IPS DF 4.7 (cell line): ENCODE results near the gene TPX2.
"Not testable (repeated sequence)": the region's sequence is repeated elsewhere in the genome, so short reads cannot be mapped to it uniquely, and the experiment has no call there.

ENCODE experiments used
- DNase-seq: peaks from one replicate; pipeline ENCODE4 v3.0.0-alpha.2; 2013; ENCODE audit warnings: low spot score; ENCODE audit errors: extremely low read depth

TPX2 gene

DNA sequence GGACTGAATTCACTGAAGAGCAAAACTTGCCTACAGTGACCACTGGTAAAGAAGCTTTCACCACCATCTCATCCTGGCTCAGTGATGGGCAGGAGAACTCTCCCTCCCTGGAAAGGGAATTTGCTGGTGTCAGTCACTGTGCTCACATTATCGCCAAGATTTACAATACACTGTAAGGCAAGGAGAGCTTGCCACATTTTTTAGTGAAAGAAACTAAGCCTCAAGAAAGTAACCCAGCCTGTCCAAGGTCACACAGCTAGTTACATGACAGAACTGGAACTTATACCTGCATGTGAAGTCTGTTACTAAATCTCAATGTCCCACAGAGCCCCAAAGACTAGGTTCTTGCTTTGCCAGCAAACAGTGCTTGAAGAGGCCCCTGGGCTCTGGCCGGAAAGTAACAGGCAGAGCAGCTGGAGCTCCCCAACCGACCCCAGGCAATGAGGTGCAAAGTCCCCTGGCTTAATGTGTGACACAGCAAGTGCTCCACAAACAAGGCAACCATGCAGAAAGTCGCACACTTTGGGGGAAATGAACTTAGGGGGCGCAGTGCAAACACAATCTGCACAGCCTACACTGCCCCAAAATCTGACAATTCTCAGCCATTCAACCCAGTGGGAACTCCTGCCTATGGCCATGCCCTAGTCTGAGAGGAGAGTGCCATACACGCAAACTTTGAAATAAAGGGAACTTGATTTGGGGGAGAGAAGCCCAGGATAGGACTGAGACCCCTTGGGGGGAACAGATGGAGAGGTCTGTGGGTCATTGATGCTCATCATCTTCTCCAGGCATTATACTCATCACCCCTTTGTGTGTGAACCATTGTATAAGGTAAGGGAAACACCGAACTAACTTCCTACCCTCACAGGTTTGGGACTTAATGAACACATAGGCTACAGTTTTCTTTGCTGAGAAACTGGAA, 18.3 kb upstream of the TPX2 start:
- DNase-seq = no peak

DNA sequence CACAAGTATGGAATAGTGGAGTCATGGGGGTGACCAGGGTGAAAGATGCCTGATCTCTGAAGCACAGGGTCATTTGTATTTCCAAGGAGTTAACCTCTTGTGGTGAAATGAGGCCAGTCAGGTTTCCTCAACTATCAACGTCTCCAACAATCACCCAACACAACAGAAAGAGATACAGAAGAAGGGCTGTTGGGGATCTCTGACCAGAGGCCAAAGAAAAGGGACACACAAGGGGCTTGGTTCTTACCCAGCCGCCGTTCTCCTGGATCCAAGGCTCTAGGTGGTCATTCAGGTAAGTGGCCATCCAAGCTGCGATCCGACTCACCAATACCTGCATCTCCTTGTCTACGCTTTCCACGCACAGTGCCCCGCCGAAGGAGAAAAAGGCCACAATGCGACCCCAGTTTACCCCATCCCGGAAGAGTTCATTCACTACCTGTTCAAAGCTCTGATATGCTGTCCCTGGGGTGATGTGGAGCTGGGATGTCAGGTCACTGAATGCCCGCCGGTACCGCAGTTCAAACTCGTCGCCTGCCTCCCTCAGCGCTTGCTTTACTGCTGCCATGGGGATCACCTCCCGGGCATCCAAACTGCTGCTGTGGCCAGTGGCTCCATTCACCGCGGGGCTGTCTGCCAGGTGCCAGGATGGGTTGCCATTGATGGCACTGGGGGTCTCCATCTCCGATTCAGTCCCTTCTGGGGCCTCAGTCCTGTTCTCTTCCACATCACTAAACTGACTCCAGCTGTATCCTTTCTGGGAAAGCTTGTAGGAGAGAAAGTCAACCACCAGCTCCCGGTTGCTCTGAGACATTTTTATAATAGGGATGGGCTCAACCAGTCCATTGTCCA, 17.5 kb upstream of the TPX2 start:
- no peak for DNase-seq

DNA sequence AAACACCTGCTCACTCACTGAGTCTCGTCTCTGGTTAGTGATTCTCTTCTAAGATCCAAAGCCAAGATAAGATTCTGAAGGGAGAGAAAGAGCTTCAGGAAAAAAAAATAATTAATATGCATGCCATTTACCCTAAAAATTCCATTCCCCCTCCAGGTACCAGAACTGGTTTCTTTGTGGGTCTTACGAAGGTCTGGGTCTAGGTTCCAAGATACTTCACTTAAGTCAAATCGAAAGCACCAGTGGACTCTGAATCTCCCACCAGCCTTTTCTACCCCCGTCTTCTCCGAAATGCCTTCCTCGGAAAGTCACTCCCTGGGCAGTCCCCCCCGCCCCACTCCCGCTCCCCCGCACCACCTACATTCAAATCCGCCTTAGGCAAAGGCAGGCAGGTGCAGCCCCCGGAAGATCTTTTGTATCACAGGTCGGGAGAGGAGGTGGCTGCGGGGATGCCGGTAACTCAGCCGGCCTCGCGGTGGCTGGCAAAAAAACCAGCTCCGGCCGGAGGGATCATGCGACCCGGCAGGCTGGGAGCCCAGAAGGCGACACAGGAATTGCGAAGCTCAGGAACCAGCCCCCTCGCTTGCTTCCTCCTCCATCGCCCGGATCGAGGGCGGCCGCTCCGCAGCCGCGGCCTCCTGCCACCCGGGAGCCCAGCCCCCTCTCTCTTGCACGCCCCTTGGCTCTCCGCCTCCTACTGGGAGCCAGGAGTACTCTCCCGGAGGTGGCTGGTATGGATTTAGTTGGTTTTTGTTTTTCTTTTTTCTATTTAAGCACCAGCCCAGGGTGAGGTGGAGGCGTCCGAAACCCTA, 16.6 kb upstream of the TPX2 start, which contains the start of gene BCL2L1:
BCL2L1 (minus strand) TSS at position 612 of the 812 bp plus-strand sequence. CDS start 650 bp downstream, outside the sequence.
- no peak for DNase-seq

DNA sequence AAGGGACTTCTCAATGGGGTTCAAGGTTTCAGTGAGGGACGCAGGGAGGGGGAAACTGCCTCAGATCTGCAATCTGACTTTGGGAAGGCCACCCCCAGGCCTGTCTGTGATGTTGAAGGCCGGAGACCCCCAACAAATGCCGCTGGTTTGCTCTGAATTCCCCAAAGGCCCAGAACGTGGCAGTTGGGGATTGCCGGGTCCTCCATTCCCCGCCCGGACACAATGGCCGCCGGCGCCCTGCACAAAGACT, 16.1 kb upstream of the TPX2 start:
- no peak for DNase-seq

DNA sequence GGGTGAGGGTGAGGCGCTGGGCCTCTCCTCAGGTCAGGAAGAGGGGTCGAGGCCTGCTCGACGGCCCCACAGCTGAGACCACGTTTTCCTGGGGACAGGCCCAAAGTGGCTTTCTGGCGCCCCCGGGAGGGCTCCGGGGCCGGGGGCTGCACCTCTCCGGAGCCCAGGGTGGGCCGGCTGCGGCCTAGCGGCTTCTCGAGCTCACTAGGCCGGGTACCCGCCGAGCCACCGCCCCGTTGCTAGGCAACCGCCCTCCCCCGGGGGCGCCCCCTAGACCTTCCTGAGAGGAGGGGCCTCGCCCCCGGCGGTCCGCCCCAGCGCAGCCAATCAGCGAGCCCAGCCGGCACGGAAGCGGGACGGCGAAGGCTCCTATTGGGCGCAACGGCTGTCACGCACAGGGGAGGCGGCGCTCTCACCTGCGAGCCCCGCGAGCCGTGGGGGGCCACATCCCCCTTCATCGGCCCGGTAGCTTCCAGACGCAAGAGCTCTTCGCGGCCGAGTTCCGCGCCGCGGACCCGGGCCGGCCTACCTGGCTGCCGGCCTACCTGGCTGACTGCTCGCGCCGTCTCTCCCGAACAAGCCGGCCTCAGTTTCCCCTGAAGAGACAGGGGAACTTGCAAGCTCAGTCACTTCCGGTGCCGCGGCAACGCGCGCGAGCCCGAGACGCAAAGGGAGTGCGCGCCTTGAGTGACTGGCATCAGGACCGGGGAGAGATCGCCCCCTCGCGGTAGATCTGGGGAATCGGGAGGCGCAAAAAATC, 15.6 kb upstream of the TPX2 start:
- DNase-seq = no peak

DNA sequence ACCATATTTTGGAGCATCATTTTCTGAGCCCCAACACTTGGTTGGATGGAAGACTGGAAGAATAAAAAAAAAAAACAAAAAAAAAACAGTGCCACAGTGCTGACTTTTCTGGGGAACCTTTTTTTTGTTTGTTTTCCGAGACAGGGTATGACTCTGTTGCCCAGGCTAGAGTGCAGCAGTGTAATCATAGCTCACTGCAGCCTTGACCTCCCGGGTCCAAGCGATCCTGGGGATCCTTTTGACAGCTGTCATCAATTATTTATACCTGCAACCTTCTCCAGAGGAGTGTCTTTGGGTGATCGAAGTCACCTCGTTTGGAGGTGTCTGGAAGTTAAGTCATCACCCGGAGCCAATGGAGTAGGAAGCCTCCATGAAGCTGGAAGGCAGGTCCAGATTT, 7.8 kb upstream of the TPX2 start:
- DNase-seq = no peak

DNA sequence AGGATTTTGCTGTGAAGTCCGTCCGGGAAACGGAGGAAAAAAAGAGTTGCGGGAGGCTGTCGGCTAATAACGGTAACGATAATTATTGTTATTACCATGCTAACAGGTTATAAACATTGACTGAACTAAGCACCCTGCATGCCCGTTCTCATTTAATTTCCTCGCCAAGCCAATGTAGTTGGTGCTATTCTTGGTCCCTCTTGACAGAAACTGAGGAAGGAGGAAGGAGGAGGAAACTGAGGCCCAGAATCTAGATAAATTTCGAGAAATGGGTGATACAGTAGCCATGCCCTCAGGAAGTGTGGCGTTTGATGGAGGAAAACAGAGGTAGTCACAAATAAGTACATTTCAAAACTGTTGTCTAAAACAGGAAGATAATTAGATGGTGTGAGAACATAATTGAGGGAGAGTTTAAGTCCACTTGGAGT, 474 bp downstream of the TPX2 start:
- DNase-seq = no peak

DNA sequence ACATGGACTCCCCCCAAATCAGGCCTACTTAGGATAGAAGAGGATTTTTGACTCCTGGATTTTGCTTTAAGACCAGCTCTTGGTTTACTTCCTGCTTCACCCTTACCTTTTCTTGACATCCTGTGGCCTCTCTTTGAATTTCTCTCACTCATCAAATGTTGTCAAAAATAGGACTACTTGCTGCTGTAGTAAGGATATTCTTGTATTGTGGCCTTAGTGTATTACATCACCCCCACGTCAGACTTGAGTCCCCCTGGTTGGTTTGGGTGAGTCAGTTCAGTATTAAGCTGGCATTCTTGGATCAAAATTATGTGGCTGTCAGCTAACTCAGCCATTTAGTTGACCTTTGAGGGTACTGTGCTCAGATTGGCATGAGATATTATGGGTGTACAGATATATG, 1.1 kb downstream of the TPX2 start:
- no peak for DNase-seq

DNA sequence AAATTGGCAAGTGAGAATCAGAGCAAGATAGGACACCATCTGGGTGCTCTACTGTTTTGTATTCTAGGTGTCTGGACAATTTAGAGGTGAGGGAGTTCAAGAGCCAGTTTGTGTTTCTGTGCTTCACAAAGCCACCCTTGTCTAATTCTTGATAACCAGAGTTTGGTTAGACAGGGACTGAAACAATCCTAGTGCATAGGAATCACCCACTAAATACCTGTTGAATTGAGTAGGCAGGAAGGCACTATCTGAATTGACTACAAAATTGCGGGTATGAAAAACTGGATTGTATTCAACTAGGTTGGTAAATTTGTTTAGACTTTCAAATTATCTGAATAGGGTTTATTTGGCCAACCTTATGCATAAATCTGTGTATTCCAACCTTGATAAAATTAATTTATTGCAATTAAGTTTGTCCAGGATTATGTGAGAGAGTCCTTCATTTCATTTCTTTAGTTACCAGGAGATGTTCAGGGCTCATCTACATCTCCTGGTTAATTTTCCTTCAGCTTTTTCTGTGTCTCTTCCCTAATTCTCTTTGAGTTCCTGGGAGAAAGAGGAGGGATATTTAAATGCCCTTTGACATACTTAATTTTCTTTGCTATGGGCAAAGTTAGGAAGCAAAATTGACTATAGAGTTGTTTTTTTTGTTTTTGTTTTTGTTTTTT, 1.7 kb downstream of the TPX2 start:
- no peak for DNase-seq

DNA sequence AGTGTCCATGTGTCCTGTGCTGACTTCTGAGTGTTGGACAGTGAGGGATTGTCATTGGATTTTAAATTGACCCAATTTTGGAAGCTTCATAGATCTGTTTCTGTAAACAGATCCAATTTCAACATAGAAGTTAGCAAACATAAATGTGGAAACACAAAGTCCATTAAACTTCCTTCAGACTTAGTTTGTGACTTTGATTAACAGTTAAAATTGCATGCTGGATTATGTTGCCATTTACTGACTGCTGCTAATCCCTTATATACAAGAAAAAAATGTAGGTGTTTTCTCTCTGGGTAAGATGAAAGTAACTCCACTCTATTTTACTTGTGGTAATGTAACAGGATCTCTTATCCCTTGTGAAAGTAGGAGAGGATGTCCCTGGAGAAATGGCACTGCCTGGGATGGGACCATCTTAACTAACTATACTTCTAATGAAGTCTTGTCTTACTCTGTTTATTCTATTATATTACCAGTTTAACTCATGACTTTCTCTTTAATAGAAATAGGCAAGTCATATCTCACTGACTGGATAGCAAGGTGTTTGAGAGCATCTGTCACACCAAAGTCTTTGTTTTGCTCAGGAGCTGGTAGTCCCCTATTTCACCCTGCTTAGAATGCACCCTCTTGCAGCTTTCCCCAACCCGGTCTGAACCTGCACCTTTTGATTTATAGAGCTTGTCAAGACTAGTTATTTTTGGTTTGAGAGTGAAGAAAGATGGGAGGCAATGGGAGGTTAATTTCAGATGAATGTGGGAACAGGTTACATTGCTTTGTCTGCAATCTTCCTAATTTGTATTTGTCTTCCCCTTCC, 7.2 kb downstream of the TPX2 start:
- no peak for DNase-seq

DNA sequence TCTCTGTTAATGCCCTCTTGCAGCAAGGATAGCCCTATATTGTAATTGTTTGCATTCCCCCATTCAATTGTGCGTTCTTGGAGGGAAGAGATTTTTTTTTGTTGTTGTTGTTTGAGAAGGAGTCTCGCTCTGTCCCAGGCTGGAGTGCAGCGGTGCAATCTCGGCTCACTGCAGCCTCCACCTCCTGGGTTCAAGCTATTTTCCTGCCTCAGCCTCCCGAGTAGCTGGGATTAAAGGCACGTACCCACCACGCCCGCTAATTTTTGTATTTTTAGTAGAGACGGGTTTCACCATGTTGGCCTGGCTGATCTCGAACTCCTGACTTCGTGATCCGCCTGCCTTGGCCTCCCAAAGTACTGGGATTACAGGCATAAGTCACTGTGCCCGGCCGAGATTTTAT, 7.9 kb downstream of the TPX2 start:
- not testable (repeated sequence) for DNase-seq

DNA sequence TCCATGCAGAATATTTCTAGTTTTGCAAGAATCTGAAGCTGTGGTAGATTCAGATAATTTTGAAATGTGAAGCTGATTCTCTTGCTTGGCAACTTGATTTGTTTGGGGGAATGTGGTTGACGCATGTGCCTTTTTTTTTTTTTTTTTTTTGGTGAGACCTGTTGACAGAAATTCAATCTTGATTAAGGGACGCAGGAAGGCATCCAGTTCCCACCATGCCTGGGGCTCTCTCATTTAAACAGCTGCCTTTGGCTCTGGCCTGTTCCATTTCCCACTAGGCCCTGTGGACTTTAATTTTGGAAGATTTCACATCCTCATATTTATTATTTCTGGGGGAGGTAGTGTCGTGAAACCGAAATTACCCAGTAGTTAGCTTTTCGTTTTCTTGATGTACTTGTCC, 8.6 kb downstream of the TPX2 start:
- no peak for DNase-seq

DNA sequence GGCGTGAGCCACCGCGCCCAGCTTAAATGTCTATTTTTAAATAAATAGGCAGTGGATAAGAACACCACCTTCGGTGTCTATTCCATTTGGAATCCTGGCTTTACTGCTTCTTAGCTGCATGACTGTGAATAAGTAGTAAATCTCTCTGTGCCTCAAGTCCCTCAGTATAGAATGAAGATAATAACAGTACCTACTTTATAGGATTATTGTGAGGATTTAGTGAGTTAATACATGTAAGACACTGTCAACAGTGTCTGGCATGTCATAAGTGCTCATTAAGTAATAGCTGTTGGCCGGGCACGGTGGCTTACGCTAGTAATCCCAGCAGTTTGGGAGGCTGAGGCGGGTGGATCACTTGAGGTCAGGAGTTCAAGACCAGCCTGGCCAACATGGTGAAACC, 10.1 kb downstream of the TPX2 start:
- no peak for DNase-seq

DNA sequence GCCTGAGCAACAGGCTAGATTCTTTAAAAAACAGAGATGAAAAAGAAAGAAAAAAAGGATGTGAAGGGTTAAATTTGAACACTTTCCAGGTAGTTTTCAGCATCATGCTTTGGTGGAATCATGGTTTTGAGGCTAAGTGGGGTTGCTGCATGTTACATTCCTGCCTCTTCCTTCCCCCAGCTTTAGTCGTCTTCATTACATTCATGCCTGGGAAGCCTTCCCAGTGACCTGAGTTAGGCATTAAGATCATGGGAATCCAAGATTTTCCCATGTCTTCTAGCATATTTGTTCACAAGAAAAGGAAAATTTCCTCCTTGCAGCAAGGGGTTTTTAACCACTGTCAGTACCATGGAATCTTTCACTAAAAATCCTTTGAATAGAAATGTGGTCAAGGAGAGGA, 12.0 kb downstream of the TPX2 start:
- no peak for DNase-seq

DNA sequence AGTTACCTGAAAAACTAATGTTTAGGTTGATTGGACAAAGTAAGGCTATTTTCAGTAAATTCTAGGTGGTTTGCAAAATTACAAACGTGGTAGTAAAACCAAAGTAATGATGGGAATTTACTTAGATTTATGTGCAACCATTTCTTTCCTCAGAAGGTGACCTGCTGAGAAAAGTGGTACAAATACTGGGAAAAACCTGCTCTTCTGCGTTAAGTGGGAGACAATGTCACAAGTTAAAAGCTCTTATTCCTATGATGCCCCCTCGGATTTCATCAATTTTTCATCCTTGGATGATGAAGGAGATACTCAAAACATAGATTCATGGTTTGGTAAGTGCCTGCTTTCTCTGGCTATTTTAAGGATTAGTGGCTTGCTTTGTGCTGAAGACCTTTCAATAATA, 18.2 kb downstream of the TPX2 start:
- no peak for DNase-seq

DNA sequence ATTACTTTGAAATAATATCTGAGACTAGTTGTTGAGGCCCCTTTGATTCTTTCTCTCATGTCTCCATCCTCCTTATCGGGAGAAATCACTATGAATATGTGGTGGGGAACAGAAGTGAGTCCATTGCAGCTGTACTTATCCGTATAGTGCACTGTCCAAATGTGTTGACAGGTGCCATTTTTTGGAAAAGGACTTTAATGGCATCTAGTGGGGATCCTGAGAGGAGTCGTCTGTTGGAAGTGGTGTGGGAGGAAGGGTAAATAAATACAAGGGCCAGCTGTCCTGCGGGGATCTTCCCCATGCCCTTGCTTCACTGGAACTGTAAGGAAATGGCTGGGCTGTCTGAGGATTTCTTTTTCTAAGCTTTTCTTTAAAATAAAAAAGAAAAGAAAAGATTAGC, 19.4 kb downstream of the TPX2 start:
- no peak for DNase-seq

DNA sequence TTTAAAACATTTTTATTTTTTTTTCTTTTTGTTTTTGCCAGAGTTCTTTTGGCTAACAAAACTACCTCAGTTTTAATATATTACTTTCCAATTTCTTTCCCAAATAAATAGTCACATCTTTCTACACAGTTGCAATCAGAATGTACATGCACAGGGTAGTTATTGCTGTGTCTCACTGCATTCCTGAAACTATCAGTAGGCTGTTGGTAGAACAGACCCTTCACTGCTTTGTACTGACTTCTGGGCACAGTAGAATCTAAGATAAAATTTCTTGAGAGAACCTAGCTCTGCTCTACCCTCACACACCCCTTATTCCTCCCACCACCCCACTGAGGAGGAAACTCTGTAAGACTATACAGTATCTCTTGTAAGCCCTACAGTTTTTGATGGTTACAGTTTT, 19.9 kb downstream of the TPX2 start:
- DNase-seq = no peak

DNA sequence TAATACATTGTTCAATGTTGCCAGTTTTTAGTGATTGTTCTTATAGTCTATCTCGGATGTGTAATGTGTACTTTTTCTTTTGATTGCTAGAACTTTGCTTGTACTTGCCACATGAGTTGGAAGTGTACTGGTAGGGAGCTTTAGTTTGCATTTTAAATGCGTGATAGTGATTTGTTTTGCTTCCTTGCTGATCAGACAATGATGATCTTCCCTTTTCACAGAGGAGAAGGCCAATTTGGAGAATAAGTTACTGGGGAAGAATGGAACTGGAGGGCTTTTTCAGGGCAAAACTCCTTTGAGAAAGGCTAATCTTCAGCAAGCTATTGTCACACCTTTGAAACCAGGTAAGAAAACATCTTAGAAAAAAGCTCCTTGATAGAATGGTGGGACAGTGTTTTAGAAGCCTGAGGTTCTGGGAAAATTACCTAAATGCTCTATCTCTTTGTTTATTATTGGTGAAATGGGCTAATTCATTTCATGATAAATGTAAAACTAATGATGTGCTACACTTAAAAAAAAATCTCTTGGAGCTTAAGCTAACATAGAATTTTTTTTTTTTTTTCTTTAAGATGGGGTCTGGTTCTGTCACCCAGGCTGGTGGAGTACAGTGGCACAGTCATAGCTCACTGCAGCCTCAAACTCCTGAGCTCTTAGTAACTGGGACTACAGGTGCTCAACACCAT, 20.9 kb downstream of the TPX2 start:
- DNase-seq = no peak
